Esophagus muscularis mucosa (tissue), 4 donors: ENCODE data around the gene TMEM44. TPM values are rescaled to one million over a fixed set of nuclear protein-coding genes. Genes with fewer than 3 reads are reported as not detected.
"Not testable (repeated sequence)": the region's sequence is repeated elsewhere in the genome, so short reads cannot be mapped to it uniquely, and the experiment has no call there.

Experiments used
- DNase-seq: peaks from one replicate; pipeline ENCODE4 v3.0.0-alpha.2; 2017; ENCODE audit errors: extremely low spot score
- H3K27ac ChIP-seq, 4 donors: fragments of 200-600 bp; sonication (generic); replicated peaks in 1 of 4; 1 replicate in 3 of 4; 2 replicates in 1 of 4; pipeline ENCODE4 v1.5.1; 2016 to 2019; ENCODE audit warnings: mild to moderate bottlenecking in 1 of 4
- H3K27me3 ChIP-seq, 4 donors: fragments of 200-600 bp; sonication (generic); one replicate each; pipeline versions ENCODE4 v1.5.1 to v1.6.0; 2016 to 2019
- H3K36me3 ChIP-seq, 4 donors: fragments of 200-600 bp; sonication (generic); one replicate each; pipeline ENCODE4 v1.5.1; 2016 to 2019
- H3K4me1 ChIP-seq, 4 donors: fragments of 200-600 bp; sonication (generic); one replicate each; pipeline ENCODE4 v1.5.1; 2016 to 2019
- H3K4me3 ChIP-seq, 4 donors: fragments of 200-600 bp; sonication (generic); 1 replicate in 2 of 4; 2 replicates in 2 of 4; pipeline ENCODE4 v1.5.1; 2016 to 2019; ENCODE audit warnings: mild to moderate bottlenecking in 4 of 4, moderate library complexity in 1 of 4
- H3K9me3 ChIP-seq, 4 donors: fragments of 200-600 bp; sonication (generic); 1 replicate in 3 of 4; 2 replicates in 1 of 4; pipeline ENCODE4 v1.5.1; 2016 to 2019
- CTCF ChIP-seq, 3 experiments: fragments of 200-600 bp in 2 of 3; fragments of 450-650 bp in 1 of 3; sonication (generic) in 2 of 3; IDR thresholded peaks; one replicate each; pipeline ENCODE4 v1.5.1; 2017 to 2019; ENCODE audit warnings: antibody characterized with exemption in 3 of 3, mild to moderate bottlenecking in 2 of 3, moderate library complexity in 1 of 3
- EP300 ChIP-seq: sonication (generic); formaldehyde crosslinking; IDR thresholded peaks from one replicate; pipeline ENCODE4 v1.6.1; 2017; ENCODE audit warnings: antibody characterized with exemption
- POLR2A ChIP-seq: fragments of 450-650 bp; IDR thresholded peaks from one replicate; pipeline ENCODE4 v1.6.1; 2017; ENCODE audit warnings: antibody characterized with exemption, moderate library complexity, mild to moderate bottlenecking, low read depth
- POLR2AphosphoS5 ChIP-seq, 2 donors: sonication (generic); formaldehyde crosslinking; IDR thresholded peaks; one replicate each; pipeline ENCODE4 v1.6.1; 2017; ENCODE audit warnings: antibody characterized with exemption in 2 of 2
- WGBS: methylation state at CpG from one replicate; pipeline ENCODE4 v1.1.5; 2018; 5-methylcytosine and 5-hydroxymethylcytosine counted together
- intact Hi-C: fragments of 100-400 bp; cut with DNase I; formaldehyde crosslinking; loops from one replicate; pipeline ENCODE4 v1.15.1; 2023
- total RNA-seq, 4 donors: library from RNA; depleted of rRNA; stranded (reverse); fragments of >200 nt; gene quantifications; one replicate each; pipeline versions ENCODE4 v1.1.0 to v1.2.1, GENCODE V29; 2016

The TMEM44 gene
- total RNA-seq, 4 donors from 2014 or later = 3.3 to 10.8 (median 9.3) TPM

GRCh38 chr3:194548346-194549321 is 84.6 kb downstream of the TMEM44 start:
- Histone ChIP-seq H3K27me3 (no peaks in the 10 kb centered on the region), H3K27ac (no peak overlapping the region), H3K4me1 (peaks cover 0 to 5% (median 0%) of the 10 kb centered on the region in 4 donors), H3K4me3 (no peak overlapping the region), H3K36me3 (no peaks in the 10 kb centered on the region), H3K9me3 (no peaks in the 10 kb centered on the region)
- TF ChIP-seq EP300 (no peak), CTCF (IDR thresholded peaks at IDR 0.05) (no peak)
- 78% methylated on average over 16 of the region's 16 CpGs for WGBS
- DNase-seq = no peak
- intact Hi-C loops = no loop called here

GRCh38 chr3:194547042-194547441 is 86.2 kb downstream of the TMEM44 start:
- intact Hi-C loops = no loop called here
- H3K4me3 ChIP-seq = no peak overlapping the region
- H3K27me3 ChIP-seq = no peaks in the 10 kb centered on the region
- H3K27ac ChIP-seq = no peak overlapping the region
- peaks cover 0 to 5% (median 0%) of the 10 kb centered on the region in 4 donors for H3K4me1 ChIP-seq
- TF ChIP-seq POLR2A = no peak
- no peak for TF ChIP-seq EP300
- no peak for TF ChIP-seq CTCF (IDR thresholded peaks at IDR 0.05)
- no peak for TF ChIP-seq POLR2AphosphoS5 (IDR thresholded peaks at IDR 0.05)
- H3K36me3 ChIP-seq = no peaks in the 10 kb centered on the region
- no peaks in the 10 kb centered on the region for H3K9me3 ChIP-seq
- DNase-seq = no peak
- 68% methylated on average over 3 of the region's 3 CpGs for WGBS

GRCh38 chr3:194545538-194545937 is 87.7 kb downstream of the TMEM44 start:
- H3K27ac ChIP-seq, H3K36me3 ChIP-seq, H3K27me3 ChIP-seq, H3K4me1 ChIP-seq, H3K9me3 ChIP-seq, DNase-seq, H3K4me3 ChIP-seq, intact Hi-C loops: not testable (repeated sequence)
- 96% methylated on average over 7 of the region's 7 CpGs for WGBS

- TF ChIP-seq EP300 (no peak), POLR2AphosphoS5 (IDR thresholded peaks at IDR 0.05) (no peak), CTCF (IDR thresholded peaks at IDR 0.05) (no peak), POLR2A (no peak)
- H3K4me1 ChIP-seq = peaks cover 0 to 2% (median 0%) of the 10 kb centered on the region in 4 donors
- H3K27me3 ChIP-seq = no peaks in the 10 kb centered on the region
- 87% methylated on average over 8 of the region's 8 CpGs for WGBS
- H3K4me3 ChIP-seq = no peak overlapping the region
- no peak overlapping the region for H3K27ac ChIP-seq
- DNase-seq = no peak
- intact Hi-C loops = no loop called here
- no peaks in the 10 kb centered on the region for H3K9me3 ChIP-seq
- no peaks in the 10 kb centered on the region for H3K36me3 ChIP-seq
These were observed 89.7 kb downstream of the TMEM44 start for GRCh38 chr3:194543550-194543949.

- Histone ChIP-seq H3K27ac (no peak overlapping the region), H3K36me3 (no peaks in the 10 kb centered on the region), H3K9me3 (no peaks in the 10 kb centered on the region), H3K27me3 (no peaks in the 10 kb centered on the region), H3K4me3 (no peak overlapping the region), H3K4me1 (peaks cover 10 to 15% (median 12%) of the 10 kb centered on the region in 4 donors)
- intact Hi-C loops = no loop called here
- no peak for DNase-seq
- WGBS = over 99% methylated on average over 8 of the region's 8 CpGs
- TF ChIP-seq EP300 = no peak
- no peak for TF ChIP-seq CTCF (IDR thresholded peaks at IDR 0.05)
- TF ChIP-seq POLR2AphosphoS5 (IDR thresholded peaks at IDR 0.05) = no peak
- no peak for TF ChIP-seq POLR2A
These were observed 91.7 kb downstream of the TMEM44 start for GRCh38 chr3:194541483-194541882.
